Thoracic aorta endothelial cell (primary cell): ENCODE measurements around the gene NNT. TPM values are rescaled to one million over a fixed set of nuclear protein-coding genes. Genes with fewer than 3 reads are reported as not detected.

Experiments used
- total RNA-seq: library from RNA; depleted of rRNA; stranded (reverse); fragments of >200 nt; gene quantifications from 2 replicates; pipeline ENCODE4 v1.2.3, GENCODE V29; 2012

The NNT gene
- 67.6 and 75.9 TPM in 2 replicates for total RNA-seq

DNA sequence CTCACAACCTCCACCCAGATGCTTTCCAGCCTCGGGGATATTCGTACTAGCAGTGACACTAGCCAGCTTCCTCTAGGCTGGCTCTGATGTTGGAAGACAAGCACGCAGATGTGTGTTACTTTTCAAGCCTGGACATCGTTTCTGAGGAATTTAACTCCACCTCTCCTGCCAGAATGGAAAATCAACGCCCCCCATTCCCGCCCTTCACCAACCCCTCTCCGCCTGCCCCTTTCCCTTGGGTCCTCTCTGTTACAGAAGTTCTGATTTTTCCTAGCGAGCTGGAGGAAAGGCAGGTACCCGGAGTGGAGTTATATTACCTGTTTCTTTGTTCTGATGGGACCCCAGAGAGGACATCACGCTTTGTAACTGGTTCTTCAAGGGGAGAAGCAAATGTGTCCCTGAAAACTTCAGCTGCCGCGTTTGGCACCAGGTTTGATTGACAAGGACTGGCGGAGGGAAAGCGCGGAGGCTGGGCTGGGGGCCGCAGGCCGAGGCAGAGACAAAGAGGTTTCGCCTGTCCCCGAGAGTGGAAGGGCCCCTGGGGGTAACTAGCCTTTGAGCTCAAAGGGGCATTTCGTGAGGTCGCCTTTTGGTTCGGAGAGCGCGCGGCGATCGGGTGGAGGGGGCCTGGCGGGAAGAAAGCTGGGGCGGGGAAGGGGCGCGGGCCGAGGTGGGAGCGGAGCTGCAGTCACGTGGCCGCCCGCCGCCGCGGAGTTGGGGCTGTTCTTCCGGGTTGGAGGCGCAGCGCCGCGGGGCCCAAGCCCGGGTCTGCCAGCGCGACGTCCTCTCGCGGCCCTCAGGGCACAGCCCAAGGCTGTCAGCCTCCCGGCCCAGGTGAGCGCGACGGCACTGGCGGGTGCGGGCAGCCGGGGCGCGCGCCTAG is at the start of gene NNT:
NNT (plus strand) TSS at position 720 of the 883 bp plus-strand sequence. CDS start 6,016 bp downstream, outside the sequence.

DNA sequence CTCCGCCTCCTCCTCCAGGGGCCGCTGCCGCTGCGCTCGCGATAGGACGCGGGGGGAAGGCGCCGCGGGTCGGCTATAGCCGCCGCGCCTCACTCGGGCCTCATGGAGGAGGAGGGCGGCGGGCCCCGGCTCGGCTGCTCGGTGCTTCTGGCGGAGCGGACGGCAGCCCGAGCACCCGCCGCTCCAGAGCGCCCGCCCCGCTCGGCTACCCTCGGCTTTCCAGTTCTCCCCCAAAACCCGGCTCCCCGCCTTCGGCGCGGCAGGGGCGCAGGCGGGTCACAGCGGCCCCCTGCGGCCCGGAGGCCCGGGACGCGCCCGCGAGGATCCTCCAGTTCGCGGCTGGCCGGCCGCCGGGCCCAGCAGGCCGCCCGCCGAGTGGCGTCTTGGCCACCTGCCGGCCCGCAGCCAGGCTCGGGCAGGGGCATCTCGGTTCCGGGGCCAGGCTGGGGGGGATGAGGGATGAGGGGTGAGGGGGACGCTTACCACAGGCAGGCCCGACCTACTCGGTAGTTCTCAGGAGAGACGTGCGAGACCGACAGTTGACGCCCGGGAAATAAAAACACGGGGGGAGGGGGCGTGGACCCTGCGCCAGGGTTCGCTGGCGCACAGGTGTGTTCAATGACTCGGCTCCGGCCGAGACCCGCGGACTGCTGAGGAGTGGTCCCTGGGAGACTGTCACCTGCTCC is 46.0 kb upstream of the NNT start, which contains the start of gene PAIP1:
PAIP1 (minus strand) TSS at position 221 of the 686 bp plus-strand sequence. CDS start 231 bp downstream, outside the sequence.

Other genes starting within 250 kb of the NNT start
- 1.5 and 2.4 TPM in 2 replicates for gene CCL28, start 190.8 kb upstream of the NNT start, total RNA-seq
- 13.8 and 15.6 TPM in 2 replicates for gene TMEM267, start 119.3 kb upstream of the NNT start, total RNA-seq
- 8.2 and 10.6 TPM in 2 replicates for gene C5orf34, start 88.0 kb upstream of the NNT start, total RNA-seq
- 89.9 and 120 TPM in 2 replicates for gene PAIP1, start 46.1 kb upstream of the NNT start, total RNA-seq